ENCODE data around the gene ADSL.
A peak's percentile ranks its signal among the peaks of the same experiment; 100 is the strongest.
"Not testable (repeated sequence)": the region's sequence is repeated elsewhere in the genome, so short reads cannot be mapped to it uniquely, and the experiment has no call there.

ADSL gene

GRCh38 chr22:40346185-40347118 is at the start of gene ADSL:
Gene ADSL (plus strand): TSS chr22:40346500. CDS start chr22:40346559, 59 bp downstream.
- peak; percentile 53 for DNase-seq

GRCh38 chr22:40300316-40300715 is 46.0 kb upstream of the ADSL start:
- no peak for DNase-seq

GRCh38 chr22:40300884-40301672 is 45.2 kb upstream of the ADSL start:
- DNase-seq, result no peak

- DNase-seq, result no peak
These were observed 44.2 kb upstream of the ADSL start for GRCh38 chr22:40302149-40302548.

- no peak for DNase-seq
These were observed 40.7 kb upstream of the ADSL start for GRCh38 chr22:40305625-40306024.

GRCh38 chr22:40308999-40309573 is 37.2 kb upstream of the ADSL start:
- no peak for DNase-seq

- DNase-seq, result no peak
These were observed 36.7 kb upstream of the ADSL start for GRCh38 chr22:40309631-40310030.

GRCh38 chr22:40310081-40310767 is 36.1 kb upstream of the ADSL start:
- no peak for DNase-seq

GRCh38 chr22:40310768-40311120 is 35.6 kb upstream of the ADSL start:
- no peak for DNase-seq

- DNase-seq, result not testable (repeated sequence)
These were observed 34.7 kb upstream of the ADSL start for GRCh38 chr22:40311646-40312045.

GRCh38 chr22:40312050-40312449 is 34.2 kb upstream of the ADSL start:
- no peak for DNase-seq

GRCh38 chr22:40313007-40313406 is 33.3 kb upstream of the ADSL start:
- no peak for DNase-seq

GRCh38 chr22:40314041-40314440 is 32.3 kb upstream of the ADSL start:
- DNase-seq, result no peak

- DNase-seq, result no peak
These were observed 25.6 kb upstream of the ADSL start for GRCh38 chr22:40320687-40321086.

- DNase-seq, result no peak
These were observed 24.3 kb upstream of the ADSL start for GRCh38 chr22:40322021-40322420.

- DNase-seq, result no peak
These were observed 23.4 kb upstream of the ADSL start for GRCh38 chr22:40322818-40323447.

- DNase-seq, result no peak
These were observed 22.6 kb upstream of the ADSL start for GRCh38 chr22:40323681-40324171.

GRCh38 chr22:40324468-40325305 is 21.6 kb upstream of the ADSL start:
- no peak for DNase-seq

- DNase-seq, result no peak
These were observed 21.0 kb upstream of the ADSL start for GRCh38 chr22:40325315-40325714.

- DNase-seq, result no peak
These were observed 19.2 kb upstream of the ADSL start for GRCh38 chr22:40326905-40327735.
